HG02642 (cell line): ENCODE data around the gene MEGF11.
"Not testable (repeated sequence)": the region's sequence is repeated elsewhere in the genome, so short reads cannot be mapped to it uniquely, and the experiment has no call there.

Experiments used
- ATAC-seq: cut with Tn5 transposase; IDR thresholded peaks from one replicate; pipeline ENCODE4 v1.9.1; 2021; ENCODE audit warnings: mild to moderate bottlenecking; ENCODE audit not compliant: unreplicated experiment, poor library complexity

Gene MEGF11

GRCh38 chr15:66021496-66022162 is 231.9 kb downstream of the MEGF11 start:
- ATAC-seq, result no peak

- ATAC-seq, result no peak
Observed at GRCh38 chr15:66019826-66020398, 233.6 kb downstream of the MEGF11 start.

GRCh38 chr15:66019368-66019767 is 234.2 kb downstream of the MEGF11 start:
- ATAC-seq, result no peak

GRCh38 chr15:66018488-66018797 is 235.1 kb downstream of the MEGF11 start:
- no peak for ATAC-seq

GRCh38 chr15:66017792-66018487 is 235.6 kb downstream of the MEGF11 start:
- no peak for ATAC-seq

DNA sequence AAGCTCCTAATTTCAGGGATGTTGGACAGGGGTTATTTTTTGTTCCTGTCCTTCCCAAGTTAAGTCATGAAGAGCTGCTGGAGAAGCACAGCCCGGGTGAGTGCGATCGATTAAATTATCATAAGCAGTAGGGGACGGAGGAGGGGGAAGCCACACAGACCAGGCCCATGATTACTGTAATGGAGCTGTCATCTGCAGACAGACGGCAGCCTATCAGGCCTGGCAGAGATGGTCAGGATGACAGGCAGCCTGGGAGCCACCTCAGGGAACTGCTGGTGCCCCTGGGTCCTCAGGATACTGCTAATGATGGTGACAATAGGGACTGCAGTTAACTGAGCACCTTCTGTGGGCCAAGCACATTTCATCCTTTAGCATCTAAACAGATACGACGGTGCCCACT is 236.6 kb downstream of the MEGF11 start:
- ATAC-seq, result no peak

DNA sequence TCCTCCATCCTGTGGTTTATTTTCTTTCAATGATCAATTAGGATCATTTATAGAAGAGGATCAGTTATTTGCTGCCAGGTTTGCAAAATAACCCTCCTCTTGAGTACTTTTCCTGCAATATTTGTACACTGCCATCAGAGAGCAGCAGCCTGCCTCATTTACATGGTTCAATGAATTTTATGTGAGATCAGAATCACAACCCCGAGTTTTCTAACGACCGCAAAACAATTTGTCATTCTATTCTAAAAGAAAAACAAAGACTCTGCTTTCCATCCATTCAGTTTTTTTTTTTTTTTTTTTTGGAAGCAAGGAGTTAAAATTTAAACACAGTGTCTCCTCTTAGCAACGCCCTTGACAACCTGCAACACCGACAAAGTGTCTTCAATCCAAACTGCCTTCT is 237.4 kb downstream of the MEGF11 start:
- no peak for ATAC-seq

DNA sequence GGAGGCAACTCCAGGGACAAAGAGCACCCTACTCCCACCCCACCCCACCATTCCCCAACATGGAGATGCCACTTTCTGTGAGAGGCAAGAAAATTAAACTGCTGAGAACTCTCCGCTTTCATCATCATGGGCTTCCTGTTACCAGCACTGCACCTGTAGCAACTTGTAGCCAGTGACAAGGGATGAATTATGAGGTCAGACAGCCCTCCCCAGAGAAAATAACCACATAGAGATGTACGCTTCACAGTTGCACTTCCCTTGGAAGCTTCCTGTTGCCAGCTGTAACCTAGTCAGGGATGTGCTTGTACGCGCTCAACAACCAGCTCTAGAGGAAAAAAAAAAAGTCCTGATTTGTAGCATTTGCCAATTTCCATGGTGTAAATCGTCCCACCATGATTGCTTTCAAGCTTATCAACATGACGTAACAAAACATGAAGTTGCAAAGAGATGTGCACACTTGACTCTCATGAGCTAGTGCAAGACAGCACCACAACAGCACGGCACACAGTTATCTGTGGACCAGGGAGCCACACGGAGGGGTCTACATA is 238.8 kb downstream of the MEGF11 start:
- no peak for ATAC-seq

- ATAC-seq, result no peak
Observed at GRCh38 chr15:66014022-66014421, 239.5 kb downstream of the MEGF11 start.

DNA sequence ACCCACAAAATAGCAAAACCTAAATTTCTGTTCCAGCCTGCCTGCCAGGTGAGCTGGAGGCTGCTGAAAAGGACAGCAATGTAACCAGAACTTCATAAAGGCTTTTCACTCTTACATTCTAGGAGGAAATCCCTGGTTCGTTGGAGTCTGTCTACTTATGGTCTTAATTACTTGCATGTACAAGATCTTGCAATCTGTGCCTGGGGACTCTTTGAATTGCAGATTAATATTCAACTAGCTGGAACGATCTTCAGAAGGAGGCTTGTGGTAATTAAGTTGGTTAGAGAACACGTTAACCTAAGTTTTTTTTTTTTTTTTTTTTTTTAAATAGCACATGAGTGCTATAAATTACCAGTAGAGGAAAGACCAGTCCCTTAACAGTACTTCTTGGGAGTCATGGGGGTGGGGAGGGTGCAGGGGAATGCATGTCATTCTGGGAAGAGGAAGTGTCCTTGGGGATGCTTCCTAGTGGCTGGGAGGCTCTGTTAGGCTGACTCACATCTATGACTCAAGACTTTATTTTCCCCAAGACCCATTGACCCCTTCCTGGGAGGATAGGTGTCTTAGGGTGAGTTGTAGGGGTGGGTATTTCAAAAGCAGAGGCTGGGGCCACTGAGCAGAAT is 244.5 kb downstream of the MEGF11 start:
- ATAC-seq, result no peak

DNA sequence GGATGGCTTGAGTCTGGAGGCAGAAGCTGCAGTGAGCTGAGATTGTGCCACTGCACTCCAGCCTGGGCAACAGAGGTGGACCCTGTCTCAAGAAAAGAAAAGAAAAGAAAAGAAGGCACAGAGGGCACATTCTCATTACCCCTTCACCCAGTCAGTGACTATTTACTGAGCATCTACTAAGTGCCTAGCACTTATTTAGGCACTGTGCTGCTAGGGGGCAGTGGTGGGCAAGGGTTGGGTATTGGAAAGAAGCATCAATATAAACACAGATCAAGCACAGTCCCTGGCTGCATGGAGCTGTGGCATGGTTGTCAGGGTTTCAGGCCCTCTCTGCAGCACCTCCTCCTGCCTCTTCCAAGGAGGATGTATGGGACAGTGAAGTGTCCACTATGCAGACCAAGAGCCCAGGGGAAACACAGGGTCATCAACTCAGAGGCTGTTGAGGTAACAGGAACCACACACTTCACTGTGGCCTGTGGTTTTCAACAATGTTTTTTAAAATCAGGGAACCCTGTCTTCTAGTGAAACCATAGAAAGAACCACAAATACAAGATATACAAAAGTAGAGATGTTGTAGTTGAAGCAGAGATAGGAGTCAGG is 245.8 kb downstream of the MEGF11 start:
- ATAC-seq, result no peak

DNA sequence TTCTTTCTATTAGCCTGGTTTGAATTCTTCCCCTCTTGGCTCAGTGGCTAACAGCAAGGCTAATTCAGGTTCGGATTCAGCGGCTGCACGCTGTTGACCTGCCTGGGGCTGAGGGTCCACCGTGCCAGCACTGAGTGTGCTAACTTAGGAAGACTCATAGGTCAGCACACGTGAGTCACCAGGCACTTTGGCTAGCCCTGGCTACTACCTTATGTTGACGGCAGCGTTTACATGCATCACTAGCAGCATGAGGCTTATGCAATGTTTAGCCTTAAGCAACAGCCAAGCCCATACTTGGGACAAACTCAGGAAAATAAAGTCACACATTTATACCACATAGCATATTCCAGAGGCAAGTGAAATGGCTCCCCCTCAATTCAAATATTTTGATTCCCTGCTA is 246.6 kb downstream of the MEGF11 start:
- ATAC-seq, result no peak

DNA sequence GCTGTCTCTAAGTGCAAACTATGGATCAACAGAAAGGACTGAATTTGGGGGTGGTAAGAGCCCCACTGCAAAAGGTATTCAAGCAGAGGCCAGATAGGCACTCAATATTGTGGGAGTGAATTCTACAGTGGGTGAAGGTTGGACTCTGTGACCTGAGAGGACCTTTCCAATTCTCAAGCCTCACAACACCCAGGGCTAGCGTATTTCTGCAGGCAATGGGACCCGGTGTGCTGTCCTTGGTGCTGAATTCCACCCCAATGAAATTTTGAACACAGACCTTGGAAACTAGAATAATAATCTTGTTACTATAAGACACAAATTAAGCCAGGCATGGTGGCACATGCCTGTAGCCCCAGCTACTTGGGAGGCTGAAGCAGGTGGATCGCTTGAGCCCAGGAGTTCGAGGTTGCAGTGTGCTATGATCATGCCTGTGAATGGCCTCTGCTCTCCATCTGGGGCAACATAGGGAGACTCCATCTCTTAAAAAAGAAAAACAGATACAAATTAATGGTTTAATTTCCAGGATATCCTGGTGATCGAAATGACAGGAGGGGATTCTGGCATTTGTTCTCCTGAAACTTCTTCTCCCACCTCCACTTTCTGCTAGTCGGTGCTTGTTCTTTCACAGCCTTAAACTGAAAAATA is 248.8 kb downstream of the MEGF11 start:
- no peak for ATAC-seq

GRCh38 chr15:66003129-66003528 is 250.4 kb downstream of the MEGF11 start:
- ATAC-seq, result not testable (repeated sequence)

GRCh38 chr15:66001717-66002426 is 251.7 kb downstream of the MEGF11 start:
- no peak for ATAC-seq

GRCh38 chr15:66001042-66001441 is 252.5 kb downstream of the MEGF11 start:
- ATAC-seq, result no peak

- ATAC-seq, result no peak
Observed at GRCh38 chr15:65998486-65998885, 255.1 kb downstream of the MEGF11 start.

GRCh38 chr15:65996901-65997300 is 256.6 kb downstream of the MEGF11 start:
- ATAC-seq, result no peak

- ATAC-seq, result no peak
Observed at GRCh38 chr15:65994832-65995231, 258.7 kb downstream of the MEGF11 start.

- no peak for ATAC-seq
Observed at GRCh38 chr15:65993762-65994161, 259.8 kb downstream of the MEGF11 start.
